Fibroblast of mammary gland (primary cell): ENCODE results near the gene NRSN2.
"Not testable (repeated sequence)": the region's sequence is repeated elsewhere in the genome, so short reads cannot be mapped to it uniquely, and the experiment has no call there.

ENCODE experiments used
- DNase-seq: peaks from one replicate; pipeline ENCODE4 v3.0.0-alpha.2; 2010; ENCODE audit warnings: low read depth
- H3K4me3 ChIP-seq: 2 replicates; pipeline ENCODE4 v1.5.1; 2011; ENCODE audit warnings: low read depth, mild to moderate bottlenecking, low read length, moderate library complexity; ENCODE audit not compliant: control insufficient read depth
- TF ChIP-seq, protein P1 (sequence below): conservative IDR thresholded peaks from 2 replicates; pipeline ENCODE4 v1.5.1; 2011; ENCODE audit warnings: low read depth, low read length, inconsistent platforms; ENCODE audit not compliant: control insufficient read depth, insufficient read depth

NRSN2 gene

DNA sequence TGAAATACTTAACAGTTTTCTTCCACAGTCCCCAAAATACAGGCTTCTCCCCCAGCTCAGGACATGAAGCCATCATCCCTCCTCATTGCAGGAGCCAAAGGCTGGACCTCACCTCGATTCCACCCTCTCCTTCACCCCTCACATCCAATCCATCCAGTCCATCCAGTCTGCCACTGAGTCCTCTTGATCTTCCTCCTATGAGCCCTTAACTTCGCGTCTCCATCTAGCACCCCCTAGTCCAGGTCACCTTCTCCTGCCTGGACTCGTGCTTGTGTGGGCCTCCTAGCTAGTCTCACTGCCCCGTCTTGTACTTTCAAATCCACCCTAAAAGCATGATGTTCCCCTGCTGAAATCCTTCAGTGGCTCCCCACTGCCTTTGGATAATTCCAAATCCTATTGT, 37.0 kb downstream of the NRSN2 start:
- TF ChIP-seq, protein P1, sequence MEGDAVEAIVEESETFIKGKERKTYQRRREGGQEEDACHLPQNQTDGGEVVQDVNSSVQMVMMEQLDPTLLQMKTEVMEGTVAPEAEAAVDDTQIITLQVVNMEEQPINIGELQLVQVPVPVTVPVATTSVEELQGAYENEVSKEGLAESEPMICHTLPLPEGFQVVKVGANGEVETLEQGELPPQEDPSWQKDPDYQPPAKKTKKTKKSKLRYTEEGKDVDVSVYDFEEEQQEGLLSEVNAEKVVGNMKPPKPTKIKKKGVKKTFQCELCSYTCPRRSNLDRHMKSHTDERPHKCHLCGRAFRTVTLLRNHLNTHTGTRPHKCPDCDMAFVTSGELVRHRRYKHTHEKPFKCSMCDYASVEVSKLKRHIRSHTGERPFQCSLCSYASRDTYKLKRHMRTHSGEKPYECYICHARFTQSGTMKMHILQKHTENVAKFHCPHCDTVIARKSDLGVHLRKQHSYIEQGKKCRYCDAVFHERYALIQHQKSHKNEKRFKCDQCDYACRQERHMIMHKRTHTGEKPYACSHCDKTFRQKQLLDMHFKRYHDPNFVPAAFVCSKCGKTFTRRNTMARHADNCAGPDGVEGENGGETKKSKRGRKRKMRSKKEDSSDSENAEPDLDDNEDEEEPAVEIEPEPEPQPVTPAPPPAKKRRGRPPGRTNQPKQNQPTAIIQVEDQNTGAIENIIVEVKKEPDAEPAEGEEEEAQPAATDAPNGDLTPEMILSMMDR, result no peak
- H3K4me3 ChIP-seq, result no peak overlapping the region
- DNase-seq, result no peak

DNA sequence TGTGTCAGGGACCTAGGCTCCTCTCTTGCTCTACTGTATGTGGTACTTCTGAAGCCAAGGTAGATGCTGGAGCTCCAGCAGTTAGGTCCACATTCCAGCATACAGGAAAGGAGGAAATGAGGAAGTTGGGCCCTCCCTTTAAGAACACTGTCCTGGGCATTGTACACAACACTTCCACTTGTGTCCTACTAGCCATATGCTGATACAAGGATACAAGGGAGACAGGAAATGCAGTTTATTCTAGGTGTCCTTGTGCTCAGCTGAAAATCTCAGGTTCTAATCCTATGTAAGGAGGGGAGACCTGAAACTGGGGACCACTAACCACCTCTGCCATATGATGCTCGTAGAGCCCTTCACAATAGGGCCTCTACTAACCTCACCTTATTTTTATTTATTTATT, 37.8 kb downstream of the NRSN2 start:
- no peak for DNase-seq
- TF ChIP-seq, protein P1, result no peak
- H3K4me3 ChIP-seq, result no peak overlapping the region

- DNase-seq, result no peak
- TF ChIP-seq, protein P1, result no peak
- H3K4me3 ChIP-seq, result no peak overlapping the region
These were observed 38.5 kb downstream of the NRSN2 start for GRCh38 chr20:385448-385847.

DNA sequence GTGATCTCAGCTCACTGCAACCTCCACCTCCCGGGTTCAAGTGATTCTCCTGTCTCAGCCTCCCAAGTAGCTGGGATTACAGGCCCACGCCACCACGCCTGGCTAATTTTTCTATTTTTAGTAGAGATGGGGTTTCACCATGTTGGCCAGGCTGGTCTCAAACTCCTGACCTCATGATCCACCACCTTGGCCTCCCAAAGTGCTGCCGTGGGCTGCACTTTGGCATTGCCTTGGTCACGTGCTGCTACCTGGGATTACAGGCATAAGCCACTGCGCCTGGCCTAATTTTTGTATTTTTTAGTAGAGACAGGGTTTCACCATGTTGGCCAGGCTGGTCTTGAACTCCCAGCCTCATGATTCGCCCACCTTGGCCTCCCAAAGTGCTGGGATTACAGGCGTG, 39.7 kb downstream of the NRSN2 start:
- H3K4me3 ChIP-seq, DNase-seq: not testable (repeated sequence)

DNA sequence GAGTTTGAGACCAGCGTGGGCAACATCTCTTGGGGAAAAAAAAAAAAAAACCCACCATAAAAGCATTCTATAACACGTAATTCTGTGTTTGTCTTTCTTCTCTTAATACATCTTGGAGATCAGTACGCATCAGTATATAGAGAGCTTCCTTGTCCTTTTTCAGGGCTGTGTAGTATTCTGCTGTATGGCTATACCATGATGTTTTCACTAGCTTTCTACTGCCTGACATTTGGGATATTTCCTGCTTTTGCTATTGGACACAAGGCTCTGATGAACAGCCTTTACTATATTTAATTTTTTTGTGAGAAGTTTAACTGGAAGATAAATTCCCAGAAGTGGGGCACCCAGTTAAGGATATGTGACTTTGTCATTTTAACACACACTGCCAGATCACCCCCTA, 40.6 kb downstream of the NRSN2 start:
- DNase-seq, result no peak
- H3K4me3 ChIP-seq, result no peak overlapping the region
- TF ChIP-seq, protein P1, result no peak

DNA sequence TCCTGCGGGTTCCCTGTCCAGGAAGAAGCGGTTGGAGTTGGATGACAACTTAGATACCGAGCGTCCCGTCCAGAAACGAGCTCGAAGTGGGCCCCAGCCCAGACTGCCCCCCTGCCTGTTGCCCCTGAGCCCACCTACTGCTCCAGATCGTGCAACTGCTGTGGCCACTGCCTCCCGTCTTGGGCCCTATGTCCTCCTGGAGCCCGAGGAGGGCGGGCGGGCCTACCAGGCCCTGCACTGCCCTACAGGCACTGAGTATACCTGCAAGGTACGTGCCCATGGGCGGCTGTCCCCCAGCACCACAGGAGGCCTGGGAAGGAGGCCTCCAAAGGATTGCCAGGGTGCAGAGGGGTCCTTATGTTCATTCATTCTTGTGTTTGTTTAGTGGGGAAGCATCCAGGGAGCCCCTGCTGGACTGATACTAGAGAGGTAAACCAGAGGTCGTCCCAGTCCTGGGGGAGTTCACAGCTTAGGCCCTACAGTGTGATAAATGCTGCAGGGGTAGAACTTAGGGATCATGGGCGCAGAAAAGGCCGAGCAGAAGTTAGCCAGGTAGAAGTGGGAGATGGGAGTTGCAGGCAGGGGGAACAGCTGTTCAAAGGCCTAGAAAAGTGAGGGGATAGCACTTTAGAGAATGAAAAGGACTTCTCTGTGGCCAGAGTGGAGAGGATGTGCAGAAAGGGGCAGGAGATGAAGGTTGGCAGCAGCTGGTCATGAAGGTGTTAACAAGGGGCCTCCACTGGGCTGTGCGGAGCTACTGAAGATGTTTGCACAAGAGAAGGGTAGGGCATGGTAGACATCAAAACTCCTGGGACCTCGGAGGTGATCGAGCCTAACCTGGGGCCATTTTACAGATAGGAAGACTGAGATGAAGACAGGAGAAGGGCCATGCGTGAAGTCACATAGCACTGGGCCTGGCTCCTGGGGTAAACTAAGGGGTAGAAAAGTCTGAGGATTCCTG, 41.4 kb downstream of the NRSN2 start:
- no peak overlapping the region for H3K4me3 ChIP-seq
- TF ChIP-seq, protein P1, result no peak
- no peak for DNase-seq

GRCh38 chr20:389220-389619, 42.3 kb downstream of the NRSN2 start:
- TF ChIP-seq, protein P1, result no peak
- no peak overlapping the region for H3K4me3 ChIP-seq
- no peak for DNase-seq
